PFSK-1 (cell line): ENCODE data around the gene PPM1N.

Experiments
- FOXP2 ChIP-seq: optimal IDR thresholded peaks from 2 replicates; pipeline ENCODE3; 2011; ENCODE audit warnings: borderline replicate concordance, control low read depth, inconsistent platforms; ENCODE audit not compliant: insufficient read depth; ENCODE audit errors: extremely low read length, extremely low read depth
- POLR2AphosphoS5 ChIP-seq: IDR thresholded peaks from 2 replicates; pipeline ENCODE4 v1.6.1; 2012; ENCODE audit warnings: low read depth, mild to moderate bottlenecking, control low read depth, low read length, moderate library complexity
- REST ChIP-seq, 2 experiments: IDR thresholded peaks; 2 replicates each; pipeline versions ENCODE4 v1.6.1 to v1.8.0; 2011 to 2012; ENCODE audit warnings: low read depth in 2 of 2, low read length in 2 of 2, control low read depth in 1 of 2, inconsistent platforms in 1 of 2, mild to moderate bottlenecking in 1 of 2, moderate library complexity in 1 of 2; ENCODE audit not compliant: insufficient read depth in 1 of 2
- SIN3A ChIP-seq: IDR thresholded peaks from 2 replicates; pipeline ENCODE4 v1.6.1; 2012; ENCODE audit warnings: mild to moderate bottlenecking, low read length, moderate library complexity, borderline replicate concordance; ENCODE audit not compliant: insufficient read depth
- TAF1 ChIP-seq: IDR thresholded peaks from 2 replicates; pipeline ENCODE4 v1.6.1; 2012; ENCODE audit warnings: low read length, control low read depth, borderline replicate concordance; ENCODE audit not compliant: insufficient read depth

PPM1N gene

GRCh38 chr19:45472563-45473366 lies 25.5 kb upstream of the PPM1N start:
- TF ChIP-seq FOXP2 (no peak), TAF1 (no peak), SIN3A (no peak), REST (IDR thresholded peaks at IDR 0.05; ENCODE audit: insufficient read depth in 1 of 2, low read depth in 2 of 2, low read length in 2 of 2) (no peak)

- TF ChIP-seq POLR2AphosphoS5, result no peak
- no peak for TF ChIP-seq REST (IDR thresholded peaks at IDR 0.05; ENCODE audit: insufficient read depth in 1 of 2, low read depth in 2 of 2, low read length in 2 of 2)
- no peak for TF ChIP-seq SIN3A
- no peak for TF ChIP-seq TAF1
- TF ChIP-seq FOXP2, result no peak
Observed at GRCh38 chr19:45473367-45473681, 24.9 kb upstream of the PPM1N start.

DNA sequence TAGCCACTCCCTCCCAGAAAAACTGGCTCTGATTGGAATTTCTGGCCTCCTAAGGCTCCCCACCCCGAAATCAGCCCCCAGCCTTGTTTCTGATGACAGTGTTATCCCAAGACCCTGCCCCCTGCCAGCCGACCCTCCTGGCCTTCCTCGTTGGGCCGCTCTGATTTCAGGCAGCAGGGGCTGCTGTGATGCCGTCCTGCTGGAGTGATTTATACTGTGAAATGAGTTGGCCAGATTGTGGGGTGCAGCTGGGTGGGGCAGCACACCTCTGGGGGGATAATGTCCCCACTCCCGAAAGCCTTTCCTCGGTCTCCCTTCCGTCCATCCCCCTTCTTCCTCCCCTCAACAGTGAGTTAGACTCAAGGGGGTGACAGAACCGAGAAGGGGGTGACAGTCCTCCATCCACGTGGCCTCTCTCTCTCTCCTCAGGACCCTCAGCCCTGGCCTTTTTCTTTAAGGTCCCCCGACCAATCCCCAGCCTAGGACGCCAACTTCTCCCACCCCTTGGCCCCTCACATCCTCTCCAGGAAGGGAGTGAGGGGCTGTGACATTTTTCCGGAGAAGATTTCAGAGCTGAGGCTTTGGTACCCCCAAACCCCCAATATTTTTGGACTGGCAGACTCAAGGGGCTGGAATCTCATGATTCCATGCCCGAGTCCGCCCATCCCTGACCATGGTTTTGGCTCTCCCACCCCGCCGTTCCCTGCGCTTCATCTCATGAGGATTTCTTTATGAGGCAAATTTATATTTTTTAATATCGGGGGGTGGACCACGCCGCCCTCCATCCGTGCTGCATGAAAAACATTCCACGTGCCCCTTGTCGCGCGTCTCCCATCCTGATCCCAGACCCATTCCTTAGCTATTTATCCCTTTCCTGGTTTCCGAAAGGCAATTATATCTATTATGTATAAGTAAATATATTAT lies 24.3 kb upstream of the PPM1N start:
- no peak for TF ChIP-seq FOXP2
- no peak for TF ChIP-seq TAF1
- TF ChIP-seq SIN3A, result no peak
- TF ChIP-seq REST (IDR thresholded peaks at IDR 0.05; ENCODE audit: insufficient read depth in 1 of 2, low read depth in 2 of 2, low read length in 2 of 2), result no peak
- no peak for TF ChIP-seq POLR2AphosphoS5

DNA sequence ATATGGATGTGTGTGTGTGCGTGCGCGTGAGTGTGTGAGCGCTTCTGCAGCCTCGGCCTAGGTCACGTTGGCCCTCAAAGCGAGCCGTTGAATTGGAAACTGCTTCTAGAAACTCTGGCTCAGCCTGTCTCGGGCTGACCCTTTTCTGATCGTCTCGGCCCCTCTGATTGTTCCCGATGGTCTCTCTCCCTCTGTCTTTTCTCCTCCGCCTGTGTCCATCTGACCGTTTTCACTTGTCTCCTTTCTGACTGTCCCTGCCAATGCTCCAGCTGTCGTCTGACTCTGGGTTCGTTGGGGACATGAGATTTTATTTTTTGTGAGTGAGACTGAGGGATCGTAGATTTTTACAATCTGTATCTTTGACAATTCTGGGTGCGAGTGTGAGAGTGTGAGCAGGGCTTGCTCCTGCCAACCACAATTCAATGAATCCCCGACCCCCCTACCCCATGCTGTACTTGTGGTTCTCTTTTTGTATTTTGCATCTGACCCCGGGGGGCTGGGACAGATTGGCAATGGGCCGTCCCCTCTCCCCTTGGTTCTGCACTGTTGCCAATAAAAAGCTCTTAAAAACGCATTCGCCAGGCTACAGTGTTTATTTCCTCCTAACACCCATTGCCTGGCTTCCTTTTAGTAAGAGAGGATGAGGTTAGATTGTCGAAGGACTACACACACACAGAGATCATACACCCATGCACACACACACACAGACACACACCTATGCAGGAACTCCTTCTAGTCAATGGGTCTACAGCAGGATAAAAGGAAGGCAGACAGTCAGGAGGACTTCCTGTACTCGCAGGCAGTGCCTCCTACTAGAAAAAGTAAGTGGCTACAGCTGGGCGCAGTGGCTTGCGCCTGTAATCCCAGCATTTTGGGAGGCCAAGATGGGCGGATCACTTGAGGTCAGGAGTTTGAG lies 23.4 kb upstream of the PPM1N start:
- TF ChIP-seq TAF1 (no peak), FOXP2 (no peak), POLR2AphosphoS5 (no peak), SIN3A (no peak)
